Panc1 (cell line): ENCODE results near the gene RRAS. TPM values are rescaled to one million over a fixed set of nuclear protein-coding genes. Genes with fewer than 3 reads are reported as not detected.

ENCODE experiments used
- ATAC-seq: fragments of 200-7000 bp; cut with Tn5 transposase; 2 replicates; pipeline ENCODE4 v1.9.1; 2020; ENCODE audit warnings: mild to moderate bottlenecking, moderate library complexity
- BruUV-seq: library from RNA; stranded (reverse); fragments of 400-500 nt; replicated peaks from 2 replicates; lab custom pipeline; 2021; lab: Mats Ljungman, UMichigan
- CTCF ChIA-PET: fragments of 300-600 bp; sonication (Branson Sonifier 250); formaldehyde crosslinking; loops from one replicate; lab custom pipeline; 2022; ENCODE audit warnings: antibody characterized with exemption; lab: Charles Lee
- POLR2A ChIA-PET: fragments of 300-600 bp; sonication (Branson Sonifier 250); formaldehyde crosslinking; loops from one replicate; lab custom pipeline; 2022; ENCODE audit warnings: antibody characterized with exemption; lab: Charles Lee
- DNase-seq: peaks from one replicate; pipeline ENCODE4 v3.0.0-alpha.2; 2010; ENCODE audit warnings: low read depth, low spot score
- H3K27ac ChIP-seq: 2 replicates; pipeline ENCODE4 v1.5.1; 2011; ENCODE audit warnings: mild to moderate bottlenecking, low read length, inconsistent platforms
- H3K27me3 ChIP-seq: fragments of 200-500 bp; sonication (Bioruptor generic); 2 replicates; pipeline ENCODE4 v1.6.0; 2014; ENCODE audit warnings: low read length, inconsistent platforms; ENCODE audit not compliant: control insufficient read depth, insufficient read depth
- H3K36me3 ChIP-seq: fragments of 200-500 bp; sonication (Bioruptor generic); 2 replicates; pipeline ENCODE4 v1.5.1; 2014; ENCODE audit warnings: inconsistent platforms, mild to moderate bottlenecking, low read length, moderate library complexity; ENCODE audit not compliant: control insufficient read depth, insufficient read depth
- H3K4me1 ChIP-seq: 2 replicates; pipeline ENCODE4 v1.5.1; 2011; ENCODE audit warnings: inconsistent platforms, mild to moderate bottlenecking, low read length, moderate library complexity; ENCODE audit not compliant: control insufficient read depth, insufficient read depth
- H3K4me3 ChIP-seq, 2 experiments: 2 replicates each; pipeline ENCODE4 v1.5.1; 2011 to 2012; ENCODE audit warnings: low read depth in 2 of 2, low read length in 2 of 2, mild to moderate bottlenecking in 2 of 2, inconsistent platforms in 1 of 2, moderate library complexity in 1 of 2
- H3K9me3 ChIP-seq: fragments of 200-500 bp; sonication (Bioruptor generic); 2 replicates; pipeline ENCODE4 v1.5.1; 2014; ENCODE audit warnings: low read depth, mild to moderate bottlenecking, inconsistent platforms, low read length, moderate library complexity; ENCODE audit not compliant: control insufficient read depth, insufficient read depth
- POLR2AphosphoS5 ChIP-seq: IDR thresholded peaks from 2 replicates; pipeline ENCODE4 v1.6.1; 2012; ENCODE audit warnings: mild to moderate bottlenecking, low read depth, low read length, moderate library complexity
- SIN3A ChIP-seq: IDR thresholded peaks from 2 replicates; pipeline ENCODE4 v1.6.1; 2012; ENCODE audit warnings: low read depth, mild to moderate bottlenecking, low read length, moderate library complexity, borderline replicate concordance; ENCODE audit not compliant: insufficient read depth
- TCF7L2 ChIP-seq: IDR thresholded peaks from 2 replicates; pipeline ENCODE4 v1.6.1; 2011; ENCODE audit warnings: mild to moderate bottlenecking, low read depth, low read length, inconsistent platforms
- in situ Hi-C: cut with HindIII; loops from 2 replicates; pipeline ENCODE4 v1.10.0; 2016; ENCODE audit warnings: low sequenced_read_pairs, low pct_unique_long_range_greater_than_20kb
- intact Hi-C: fragments of 100-400 bp; cut with micrococcal nuclease; formaldehyde crosslinking; loops from one replicate; pipeline ENCODE4 v1.10.0; 2022; ENCODE audit not compliant: unreplicated experiment
- total RNA-seq: library from RNA; stranded (reverse); gene quantifications from one replicate; pipeline ENCODE4 v1.2.1, GENCODE V29; 2021; ENCODE audit not compliant: unreplicated experiment
- TF ChIP-seq, protein P1 (sequence below): fragments of 450-650 bp; IDR thresholded peaks from 2 replicates; pipeline ENCODE4 v1.5.1; 2017; ENCODE audit warnings: mild to moderate bottlenecking
- TF ChIP-seq, protein P2 (sequence below), 2 experiments: IDR thresholded peaks; 2 replicates each; pipeline ENCODE4 v1.6.1; 2011 to 2012; ENCODE audit warnings: low read depth in 2 of 2, control low read depth in 1 of 2, low read length in 1 of 2, mild to moderate bottlenecking in 1 of 2, moderate library complexity in 1 of 2; ENCODE audit not compliant: insufficient read depth in 1 of 2

Gene RRAS
- total RNA-seq, 1 experiment from 2014 or later, result 64.4 TPM

DNA sequence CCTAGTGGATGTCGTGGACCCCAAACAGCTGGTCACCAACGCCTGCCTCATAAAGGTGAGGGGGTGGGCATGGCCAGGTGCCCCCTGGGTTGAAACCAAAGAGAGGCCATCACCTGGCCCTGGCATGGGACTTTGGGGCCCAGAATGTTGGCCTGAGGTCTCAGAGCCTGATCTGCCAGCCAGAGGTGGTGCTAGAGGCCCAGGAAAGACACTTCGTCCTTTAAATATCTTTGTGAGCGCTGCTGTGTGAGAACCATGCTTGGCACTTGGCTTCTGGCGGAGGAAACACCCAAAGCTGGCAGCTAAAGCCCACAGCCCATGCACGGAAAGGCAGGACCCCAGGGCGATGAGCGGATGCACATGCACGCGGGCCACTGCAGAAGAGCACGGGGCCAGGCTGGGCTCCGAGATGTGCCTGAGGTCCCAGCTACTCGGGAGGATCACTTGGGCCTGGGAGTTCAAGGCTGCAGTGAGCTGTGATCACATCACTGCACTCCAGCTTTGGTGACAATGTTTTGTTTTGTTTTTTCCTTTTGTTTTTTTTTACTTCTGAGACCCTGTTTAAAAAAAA is 45.1 kb upstream of the RRAS start:
- H3K9me3 ChIP-seq, result no peaks in the 10 kb centered on the region
- CTCF ChIA-PET, result interaction anchor here (0.7 to 0.8 kb wide), 3 partner anchors 13 to 571 kb away, joined by 3 to 5 read pairs (median 3); no protein-coding TSS in a partner anchor
- in situ Hi-C loops, result no loop called here
- no peak overlapping the region for H3K27ac ChIP-seq
- H3K36me3 ChIP-seq, result peaks cover 14% of the 10 kb centered on the region
- H3K4me1 ChIP-seq, result peaks cover 11% of the 10 kb centered on the region
- DNase-seq (no peak), ATAC-seq (no peak)
- no TSS peak for BruUV-seq
- intact Hi-C loops, result no loop called here
- TF ChIP-seq SIN3A (no peak), POLR2AphosphoS5 (no peak), TCF7L2 (no peak)
- TF ChIP-seq, protein P1, sequence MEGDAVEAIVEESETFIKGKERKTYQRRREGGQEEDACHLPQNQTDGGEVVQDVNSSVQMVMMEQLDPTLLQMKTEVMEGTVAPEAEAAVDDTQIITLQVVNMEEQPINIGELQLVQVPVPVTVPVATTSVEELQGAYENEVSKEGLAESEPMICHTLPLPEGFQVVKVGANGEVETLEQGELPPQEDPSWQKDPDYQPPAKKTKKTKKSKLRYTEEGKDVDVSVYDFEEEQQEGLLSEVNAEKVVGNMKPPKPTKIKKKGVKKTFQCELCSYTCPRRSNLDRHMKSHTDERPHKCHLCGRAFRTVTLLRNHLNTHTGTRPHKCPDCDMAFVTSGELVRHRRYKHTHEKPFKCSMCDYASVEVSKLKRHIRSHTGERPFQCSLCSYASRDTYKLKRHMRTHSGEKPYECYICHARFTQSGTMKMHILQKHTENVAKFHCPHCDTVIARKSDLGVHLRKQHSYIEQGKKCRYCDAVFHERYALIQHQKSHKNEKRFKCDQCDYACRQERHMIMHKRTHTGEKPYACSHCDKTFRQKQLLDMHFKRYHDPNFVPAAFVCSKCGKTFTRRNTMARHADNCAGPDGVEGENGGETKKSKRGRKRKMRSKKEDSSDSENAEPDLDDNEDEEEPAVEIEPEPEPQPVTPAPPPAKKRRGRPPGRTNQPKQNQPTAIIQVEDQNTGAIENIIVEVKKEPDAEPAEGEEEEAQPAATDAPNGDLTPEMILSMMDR, result no peak
- TF ChIP-seq, protein P2, sequence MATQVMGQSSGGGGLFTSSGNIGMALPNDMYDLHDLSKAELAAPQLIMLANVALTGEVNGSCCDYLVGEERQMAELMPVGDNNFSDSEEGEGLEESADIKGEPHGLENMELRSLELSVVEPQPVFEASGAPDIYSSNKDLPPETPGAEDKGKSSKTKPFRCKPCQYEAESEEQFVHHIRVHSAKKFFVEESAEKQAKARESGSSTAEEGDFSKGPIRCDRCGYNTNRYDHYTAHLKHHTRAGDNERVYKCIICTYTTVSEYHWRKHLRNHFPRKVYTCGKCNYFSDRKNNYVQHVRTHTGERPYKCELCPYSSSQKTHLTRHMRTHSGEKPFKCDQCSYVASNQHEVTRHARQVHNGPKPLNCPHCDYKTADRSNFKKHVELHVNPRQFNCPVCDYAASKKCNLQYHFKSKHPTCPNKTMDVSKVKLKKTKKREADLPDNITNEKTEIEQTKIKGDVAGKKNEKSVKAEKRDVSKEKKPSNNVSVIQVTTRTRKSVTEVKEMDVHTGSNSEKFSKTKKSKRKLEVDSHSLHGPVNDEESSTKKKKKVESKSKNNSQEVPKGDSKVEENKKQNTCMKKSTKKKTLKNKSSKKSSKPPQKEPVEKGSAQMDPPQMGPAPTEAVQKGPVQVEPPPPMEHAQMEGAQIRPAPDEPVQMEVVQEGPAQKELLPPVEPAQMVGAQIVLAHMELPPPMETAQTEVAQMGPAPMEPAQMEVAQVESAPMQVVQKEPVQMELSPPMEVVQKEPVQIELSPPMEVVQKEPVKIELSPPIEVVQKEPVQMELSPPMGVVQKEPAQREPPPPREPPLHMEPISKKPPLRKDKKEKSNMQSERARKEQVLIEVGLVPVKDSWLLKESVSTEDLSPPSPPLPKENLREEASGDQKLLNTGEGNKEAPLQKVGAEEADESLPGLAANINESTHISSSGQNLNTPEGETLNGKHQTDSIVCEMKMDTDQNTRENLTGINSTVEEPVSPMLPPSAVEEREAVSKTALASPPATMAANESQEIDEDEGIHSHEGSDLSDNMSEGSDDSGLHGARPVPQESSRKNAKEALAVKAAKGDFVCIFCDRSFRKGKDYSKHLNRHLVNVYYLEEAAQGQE (IDR thresholded peaks at IDR 0.05; ENCODE audit: insufficient read depth in 1 of 2, low read depth in 2 of 2, low read length in 1 of 2), result no peak
- H3K27me3 ChIP-seq, result no peaks in the 10 kb centered on the region
- H3K4me3 ChIP-seq, result no peak overlapping the region
- POLR2A ChIA-PET, result interaction anchor here (0.5 kb wide), 1 partner anchor 130 kb away, joined by 3 read pairs; no protein-coding TSS in a partner anchor

GRCh38 chr19:49684251-49684982 is 44.5 kb upstream of the RRAS start:
- Histone ChIP-seq H3K27me3 (no peaks in the 10 kb centered on the region), H3K36me3 (peaks cover 14% of the 10 kb centered on the region), H3K4me3 (no peak overlapping the region), H3K9me3 (no peaks in the 10 kb centered on the region), H3K4me1 (peaks cover 17% of the 10 kb centered on the region), H3K27ac (no peak overlapping the region)
- no TSS peak for BruUV-seq
- ATAC-seq (peak; percentile 41), DNase-seq (no peak)
- ChIA-PET POLR2A (no interaction called here), CTCF (interaction anchor here (0.7 kb wide), 1 partner anchor 14 kb away, joined by 5 read pairs; no protein-coding TSS in a partner anchor)
- in situ Hi-C loops (no loop called here), intact Hi-C loops (no loop called here)
- TF ChIP-seq SIN3A, result no peak
- TF ChIP-seq, protein P1, result peak; percentile 86
